Activated CD4-positive, CD25-positive, alpha-beta regulatory T cell treated with anti-CD3 and anti-CD28 coated beads, Interleukin-2, amount 50 U/mL, for 24 hours (primary cell): ENCODE results near the gene AKT1S1.
"Not testable (repeated sequence)": the region's sequence is repeated elsewhere in the genome, so short reads cannot be mapped to it uniquely, and the experiment has no call there.

Experiments
- ATAC-seq, 2 donors: fragments of 150-1000 bp; cut with Tn5 transposase; one replicate each; pipeline ENCODE4 v1.10.0; 2021; ENCODE audit warnings: mild to moderate bottlenecking in 1 of 2, moderate library complexity in 1 of 2

Gene AKT1S1

GRCh38 chr19:49877020-49877878 lies at the start of gene AKT1S1, which contains the start of gene TBC1D17:
TSS of gene AKT1S1 (minus strand) at chr19:49877355. CDS start at chr19:49873295, 4,060 bp downstream.
TSS of gene TBC1D17 (plus strand) at chr19:49877702. CDS start at chr19:49877724, 22 bp downstream.
- peak; percentile 70 to 75 for ATAC-seq

GRCh38 chr19:49926515-49926914 lies 49.4 kb upstream of the AKT1S1 start:
- no peak for ATAC-seq

GRCh38 chr19:49925486-49925885 lies 48.3 kb upstream of the AKT1S1 start:
- ATAC-seq = no peak

- not testable (repeated sequence) for ATAC-seq
These were observed 47.7 kb upstream of the AKT1S1 start for GRCh38 chr19:49924881-49925210.

DNA sequence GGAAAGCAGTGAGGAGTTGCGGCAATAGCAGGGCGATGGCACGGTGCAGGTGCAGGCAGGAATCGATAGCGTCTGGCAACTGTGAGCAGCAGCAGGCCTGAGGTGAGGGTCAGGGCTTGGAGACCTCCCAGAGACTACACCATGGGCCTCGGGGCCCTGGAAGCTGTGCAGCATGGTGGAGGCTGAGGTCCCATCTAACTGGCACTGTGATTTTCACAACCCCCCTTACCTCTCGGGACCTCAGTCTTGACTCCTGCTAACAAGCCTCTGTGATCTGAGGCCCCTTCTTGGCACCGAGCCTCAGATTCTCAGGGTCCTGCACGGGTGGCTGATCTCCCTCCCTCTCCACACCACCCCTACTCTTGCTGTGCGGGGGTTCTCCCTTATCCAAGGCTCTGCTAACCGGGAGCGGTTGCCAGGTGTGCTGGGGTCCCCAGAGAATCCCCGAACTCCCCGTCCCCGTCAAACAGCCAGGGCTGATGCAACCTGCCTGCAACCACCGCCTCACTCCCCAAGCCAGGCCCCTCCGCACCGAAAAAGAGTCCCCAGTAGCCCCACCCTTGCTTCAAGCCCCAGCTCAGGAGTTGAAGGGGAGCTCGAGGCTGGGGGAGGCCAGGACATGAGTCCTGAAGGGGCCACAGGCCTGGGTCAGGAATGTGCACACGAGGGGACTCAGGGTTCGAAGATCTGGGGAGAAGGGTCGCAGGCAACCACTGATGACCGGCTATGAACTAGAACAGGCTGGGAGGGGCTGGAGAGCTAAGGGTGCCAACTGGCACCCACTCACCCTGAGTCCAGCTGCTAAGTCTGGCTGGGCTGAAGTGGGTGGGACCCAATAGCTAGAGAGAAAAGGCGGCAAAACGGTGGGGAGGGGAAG lies 47.1 kb upstream of the AKT1S1 start:
- ATAC-seq = no peak

- ATAC-seq = no peak
These were observed 46.2 kb upstream of the AKT1S1 start for GRCh38 chr19:49923055-49924003.

- ATAC-seq = peak in 1 of 2 donors; percentile 32
These were observed 45.0 kb upstream of the AKT1S1 start for GRCh38 chr19:49921871-49922795.

GRCh38 chr19:49920624-49921363 lies 43.6 kb upstream of the AKT1S1 start:
- ATAC-seq = no peak

- no peak for ATAC-seq
These were observed 40.9 kb upstream of the AKT1S1 start for GRCh38 chr19:49918089-49918488.

DNA sequence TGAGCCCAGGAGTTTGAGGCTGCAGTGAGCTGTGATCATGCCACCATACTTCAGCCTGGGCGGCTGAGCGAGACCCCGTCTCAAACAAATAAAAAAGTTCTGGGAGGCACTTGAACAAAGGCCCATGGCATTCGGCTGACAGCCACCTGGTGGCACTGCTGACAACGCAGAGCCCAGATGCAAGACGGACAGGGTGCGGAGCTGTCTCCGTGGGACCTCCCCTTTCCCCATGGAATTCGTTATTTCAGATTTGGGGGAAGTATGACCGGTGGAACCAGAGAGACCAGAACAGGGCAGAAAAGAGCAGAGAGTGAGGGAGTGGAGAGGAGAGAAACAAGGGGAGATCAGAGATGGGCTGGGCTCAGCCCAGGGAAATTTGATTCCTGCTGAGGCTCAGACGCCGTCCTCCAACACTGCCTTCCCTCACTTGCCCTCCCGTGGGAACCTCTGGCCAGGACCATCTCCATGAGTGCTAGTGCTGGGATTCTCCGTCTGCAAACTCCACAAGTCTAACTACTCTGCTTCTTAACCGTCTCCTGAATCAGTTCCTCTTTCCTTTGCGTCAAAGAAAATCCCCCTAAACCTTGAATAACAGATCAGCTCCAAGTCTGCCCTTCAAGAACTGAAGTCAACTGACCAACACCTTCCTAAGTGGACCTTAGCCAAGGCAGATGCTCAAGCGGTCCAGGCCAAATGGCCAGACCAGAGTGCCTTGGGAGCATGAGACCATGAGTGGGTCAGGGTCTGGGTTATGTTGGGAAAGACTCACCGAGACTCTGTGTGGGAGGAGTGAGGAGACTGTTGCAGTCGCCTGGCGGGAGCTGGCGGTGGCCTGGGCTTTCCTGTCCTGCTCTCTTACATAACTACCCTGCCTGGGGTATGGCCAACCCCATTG lies 39.9 kb upstream of the AKT1S1 start:
- ATAC-seq = peak in 1 of 2 donors; percentile 9

DNA sequence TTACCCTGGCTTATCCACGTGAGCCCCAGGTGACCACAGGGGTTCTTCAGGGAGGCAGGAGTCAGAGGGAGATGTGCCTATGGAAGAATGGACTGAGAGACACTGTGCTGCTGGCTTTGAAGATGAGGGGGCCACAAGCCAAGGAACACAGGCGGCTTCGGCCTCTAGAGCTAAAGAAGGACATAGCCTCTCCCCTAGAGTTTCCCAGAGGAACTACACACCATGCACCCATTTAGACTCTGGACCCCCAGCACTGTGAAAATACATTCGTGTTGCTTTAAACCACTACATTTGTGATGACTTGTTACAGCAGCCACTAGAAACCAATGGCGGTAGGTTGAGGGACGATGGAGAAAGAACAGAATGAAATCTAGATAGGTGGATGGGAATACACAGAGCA lies 38.1 kb upstream of the AKT1S1 start:
- ATAC-seq = no peak

GRCh38 chr19:49913720-49914119 lies 36.6 kb upstream of the AKT1S1 start:
- no peak for ATAC-seq

- ATAC-seq = no peak
These were observed 36.0 kb upstream of the AKT1S1 start for GRCh38 chr19:49912965-49913685.

DNA sequence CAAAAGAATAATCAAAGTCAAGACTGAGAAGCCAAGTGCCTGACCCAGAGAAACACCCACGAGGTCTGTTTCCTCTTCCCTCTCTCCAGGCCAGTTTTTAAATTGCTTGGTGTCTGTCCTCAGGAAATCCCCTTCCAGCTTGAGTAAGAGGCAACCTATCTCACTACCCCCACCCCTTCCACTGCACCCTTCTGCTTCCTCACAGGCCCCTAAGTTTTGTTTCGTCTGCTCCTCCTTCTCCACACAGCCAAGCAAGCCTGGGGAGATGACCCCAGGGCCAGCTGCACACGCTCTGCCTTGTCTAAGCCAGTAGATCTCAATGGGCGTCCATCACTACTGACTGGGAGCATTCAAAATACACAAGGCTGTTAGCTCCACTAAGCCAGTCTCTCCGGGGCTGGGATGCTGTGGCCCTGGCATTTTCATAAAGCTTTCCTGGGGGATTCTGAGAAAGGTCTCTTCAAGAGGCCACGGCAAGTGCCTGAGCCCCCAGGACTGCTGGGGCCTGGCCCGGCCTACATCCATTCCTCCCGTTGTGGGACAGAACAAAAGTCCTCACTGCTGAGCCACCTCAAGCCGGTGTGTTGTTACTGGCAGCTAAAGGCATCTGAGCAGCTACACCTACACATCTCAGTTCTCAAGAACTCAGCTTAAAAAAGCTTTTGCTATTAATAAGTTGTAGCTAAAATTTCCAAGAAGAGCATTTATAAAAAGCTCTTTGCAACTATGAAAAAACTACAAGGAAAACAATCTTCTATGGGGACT lies 34.4 kb upstream of the AKT1S1 start:
- peak; percentile 75 to 88 for ATAC-seq

- ATAC-seq = no peak
These were observed 33.0 kb upstream of the AKT1S1 start for GRCh38 chr19:49910179-49910578.

DNA sequence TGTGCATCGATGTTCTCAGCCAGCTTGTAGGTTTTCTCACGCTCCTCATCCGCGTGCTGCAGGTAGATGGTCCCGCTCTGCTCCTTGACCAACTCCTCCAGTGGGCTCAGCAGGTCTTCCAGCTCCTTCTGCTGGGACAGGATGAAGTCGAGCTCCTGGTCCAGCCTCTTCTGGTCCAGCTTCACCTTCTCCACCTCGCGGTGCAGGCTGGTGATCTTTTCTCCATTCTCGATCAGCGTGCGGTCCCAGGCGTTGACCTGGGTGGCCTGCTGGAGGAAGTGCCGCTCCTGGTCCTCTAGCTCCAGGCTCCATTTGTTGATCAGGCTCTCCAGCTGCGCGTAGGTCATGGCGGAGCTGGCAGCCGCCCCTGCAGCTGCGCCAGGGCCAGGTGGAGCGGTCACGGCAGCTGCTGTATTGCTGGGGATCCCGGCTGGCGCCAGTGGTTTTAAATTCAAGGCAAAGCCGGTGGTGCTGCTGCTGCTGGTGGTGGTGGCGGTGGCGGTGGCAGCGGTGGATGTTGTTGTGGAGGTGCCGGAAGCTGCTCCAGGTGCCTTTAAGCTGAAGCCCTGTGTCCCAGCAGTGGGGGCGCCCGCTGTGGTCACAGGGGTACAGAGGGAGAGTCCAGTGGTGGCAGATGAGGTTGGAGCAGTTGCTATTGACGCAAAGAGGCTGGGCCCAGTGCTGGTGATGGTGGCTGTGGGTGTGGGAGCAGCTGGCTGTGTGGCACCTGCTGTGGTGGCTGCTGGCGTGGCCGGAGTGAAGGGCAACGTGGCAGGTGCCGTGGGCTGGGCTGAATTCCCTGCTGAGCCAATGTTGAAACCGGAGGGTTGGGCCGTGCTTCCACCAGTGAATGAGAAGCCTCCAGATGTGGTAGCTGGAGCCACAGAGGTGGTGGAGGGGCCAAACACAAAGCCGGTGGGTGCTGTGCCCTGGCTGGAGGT lies 31.6 kb upstream of the AKT1S1 start:
- no peak for ATAC-seq
